Common myeloid progenitor, CD34-positive (primary cell): ENCODE results near the gene EPHB1.

Source experiments
- CTCF ChIA-PET: fragments of 350-600 bp; sonication (Branson Sonifier 250); formaldehyde crosslinking; loops from one replicate; lab custom pipeline; 2021; ENCODE audit warnings: antibody characterized with exemption; lab: Charles Lee
- POLR2A ChIA-PET: fragments of 350-600 bp; sonication (Branson Sonifier 250); formaldehyde crosslinking; loops from one replicate; lab custom pipeline; 2021; ENCODE audit warnings: antibody characterized with exemption; lab: Charles Lee
- DNase-seq, 3 donors: peaks; one replicate each; pipeline versions ENCODE4 v3.0.0 to v3.0.0-alpha.2; 2013
- H3K27ac ChIP-seq, 2 experiments: 1 replicate in 1 of 2; 2 replicates in 1 of 2; pipeline ENCODE4 v1.7.0; 2013; ENCODE audit warnings: inconsistent platforms in 2 of 2, low read length in 2 of 2, mild to moderate bottlenecking in 2 of 2, low read depth in 1 of 2, moderate library complexity in 1 of 2; ENCODE audit not compliant: severe bottlenecking in 2 of 2, insufficient read depth in 1 of 2, poor library complexity in 1 of 2
- H3K27me3 ChIP-seq, 5 experiments: replicated peaks in 2 of 5; 1 replicate in 3 of 5; 2 replicates in 2 of 5; pipeline versions ENCODE4 v1.6.1 to v1.7.0; 2013; ENCODE audit warnings: low read length in 4 of 5, mild to moderate bottlenecking in 2 of 5, moderate library complexity in 2 of 5, inconsistent platforms in 1 of 5; ENCODE audit not compliant: insufficient read depth in 5 of 5, control insufficient read depth in 4 of 5
- H3K36me3 ChIP-seq, 4 experiments: 1 replicate in 2 of 4; 2 replicates in 2 of 4; pipeline versions ENCODE4 v1.6.1 to v1.7.0; 2013; ENCODE audit warnings: low read length in 3 of 4, control low read depth in 1 of 4, mild to moderate bottlenecking in 1 of 4; ENCODE audit not compliant: control insufficient read depth in 4 of 4, insufficient read depth in 4 of 4
- H3K4me1 ChIP-seq, 4 experiments: 1 replicate in 3 of 4; 2 replicates in 1 of 4; pipeline versions ENCODE4 v1.6.1 to v1.7.1; 2013; ENCODE audit warnings: low read length in 3 of 4, mild to moderate bottlenecking in 3 of 4, control low read depth in 1 of 4, inconsistent platforms in 1 of 4, moderate library complexity in 1 of 4; ENCODE audit not compliant: control insufficient read depth in 4 of 4, insufficient read depth in 4 of 4; ENCODE audit errors: control extremely low read depth in 1 of 4
- H3K4me3 ChIP-seq, 7 experiments: 1 replicate in 4 of 7; 2 replicates in 3 of 7; pipeline versions ENCODE4 v1.5.1 to v1.7.0; 2013; ENCODE audit warnings: mild to moderate bottlenecking in 7 of 7, low read length in 6 of 7, moderate library complexity in 6 of 7, inconsistent platforms in 2 of 7, low read depth in 2 of 7, control low read depth in 1 of 7; ENCODE audit not compliant: insufficient read depth in 4 of 7, control insufficient read depth in 1 of 7; ENCODE audit errors: extremely low read depth in 1 of 7
- H3K9me3 ChIP-seq, 5 experiments: 1 replicate in 4 of 5; 2 replicates in 1 of 5; pipeline versions ENCODE4 v1.6.1 to v1.7.1; 2013; ENCODE audit warnings: low read length in 4 of 5, mild to moderate bottlenecking in 2 of 5, inconsistent platforms in 1 of 5, low read depth in 1 of 5, moderate library complexity in 1 of 5; ENCODE audit not compliant: control insufficient read depth in 4 of 5, insufficient read depth in 2 of 5; ENCODE audit errors: control extremely low read depth in 1 of 5
- WGBS: methylation state at CpG from one replicate; pipeline ENCODE4 v1.1.5; 2013; ENCODE audit not compliant: insufficient coverage; 5-methylcytosine and 5-hydroxymethylcytosine counted together

EPHB1 gene

DNA sequence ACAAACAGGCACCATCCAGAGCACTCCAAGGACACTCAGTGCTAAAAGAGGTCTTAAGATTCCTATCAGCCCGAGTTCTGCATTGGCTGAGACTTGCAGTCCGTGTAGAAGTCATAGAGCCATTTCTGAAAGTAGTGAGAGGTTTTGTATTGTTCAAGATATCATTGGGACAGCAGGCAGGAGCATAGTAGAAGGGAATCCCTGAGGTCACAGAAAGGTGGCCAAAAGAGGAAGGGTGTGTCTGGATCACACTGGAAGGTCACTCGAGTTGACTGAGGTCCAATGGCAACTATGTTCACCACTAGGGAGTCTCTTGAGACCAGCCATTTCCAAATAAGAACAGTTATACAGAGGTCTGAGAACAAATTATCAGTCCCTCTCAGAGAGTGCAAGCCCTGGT lies 468.3 kb downstream of the EPHB1 start:
- 82% methylated on average over 2 of the region's 3 CpGs for WGBS
- CTCF ChIA-PET = no interaction called here
- no peak for DNase-seq

DNA sequence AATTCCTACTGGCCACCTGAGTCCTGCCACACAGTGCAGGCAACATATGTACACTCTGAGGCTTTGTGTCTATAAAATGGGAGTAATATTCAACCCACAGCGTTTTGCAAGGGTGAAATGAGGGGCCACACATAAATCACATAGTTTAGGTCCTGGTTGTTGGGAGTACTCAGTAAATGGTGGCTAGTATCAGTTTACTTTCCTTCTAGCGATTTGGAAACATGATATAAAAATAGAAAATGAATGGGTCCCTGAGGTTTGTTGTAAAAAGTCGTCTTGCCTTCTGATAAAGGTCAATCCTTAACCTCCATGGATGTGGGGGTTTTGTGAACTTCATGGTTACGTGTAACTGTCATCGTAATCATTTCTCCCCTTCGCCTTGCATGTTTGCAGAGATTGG lies 472.4 kb downstream of the EPHB1 start:
- Histone ChIP-seq H3K4me1 (no peaks in the 10 kb centered on the region), H3K36me3 (no peaks in the 10 kb centered on the region), H3K4me3 (no peak overlapping the region), H3K9me3 (peaks cover 0 to 2% (median 0%) of the 10 kb centered on the region in 5 experiments), H3K27me3 (no peaks in the 10 kb centered on the region), H3K27ac (no peak overlapping the region)
- DNase-seq = no peak
- 93% methylated on average over 2 of the region's 6 CpGs for WGBS
- ChIA-PET POLR2A (no interaction called here), CTCF (no interaction called here)

More for the DNA sequence above, 468.3 kb downstream of the EPHB1 start:
- no peak overlapping the region for H3K4me3 ChIP-seq
- POLR2A ChIA-PET = no interaction called here
- no peak overlapping the region for H3K27ac ChIP-seq
- H3K27me3 ChIP-seq = no peaks in the 10 kb centered on the region
- H3K9me3 ChIP-seq = peaks cover 0 to 2% (median 0%) of the 10 kb centered on the region in 5 experiments
- no peaks in the 10 kb centered on the region for H3K4me1 ChIP-seq
- no peaks in the 10 kb centered on the region for H3K36me3 ChIP-seq

DNA sequence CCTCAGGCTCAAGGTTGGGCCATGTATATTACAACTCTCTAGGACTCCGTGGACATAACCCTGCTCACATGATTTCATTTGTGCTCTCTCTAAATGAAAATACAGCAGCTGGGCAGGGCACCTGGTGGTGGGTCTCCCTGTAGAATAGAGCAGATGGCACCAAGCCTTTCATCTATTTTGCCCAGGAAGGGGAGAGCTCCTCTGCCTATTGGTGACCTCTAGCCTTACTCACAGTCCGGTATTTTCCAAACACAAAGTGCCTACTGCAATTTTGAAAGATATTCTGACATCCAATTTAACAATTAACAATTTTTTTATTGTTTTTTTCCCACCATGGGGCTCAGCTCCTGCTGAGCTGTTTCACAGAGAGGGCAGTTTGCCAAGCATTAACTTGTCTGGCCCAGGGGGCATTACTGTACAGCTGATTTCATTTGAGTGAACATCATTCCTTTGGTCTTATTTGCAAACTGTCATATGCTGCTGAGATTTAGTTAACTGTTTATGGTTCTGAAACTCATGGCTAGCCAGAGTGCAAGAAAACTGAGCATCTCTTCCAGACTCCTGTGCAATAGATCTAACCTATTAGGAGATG lies 474.0 kb downstream of the EPHB1 start:
- no peak overlapping the region for H3K4me3 ChIP-seq
- no peaks in the 10 kb centered on the region for H3K27me3 ChIP-seq
- H3K4me1 ChIP-seq = no peaks in the 10 kb centered on the region
- H3K9me3 ChIP-seq = peaks cover 0 to 2% (median 0%) of the 10 kb centered on the region in 5 experiments
- H3K27ac ChIP-seq = no peak overlapping the region
- no peak for DNase-seq
- 90% methylated on average over 2 of the region's 2 CpGs for WGBS
- no peaks in the 10 kb centered on the region for H3K36me3 ChIP-seq
- ChIA-PET POLR2A (no interaction called here), CTCF (no interaction called here)

GRCh38 chr3:135271177-135272025 lies 476.3 kb downstream of the EPHB1 start:
- no peak overlapping the region for H3K4me3 ChIP-seq
- H3K27me3 ChIP-seq = no peaks in the 10 kb centered on the region
- H3K27ac ChIP-seq = no peak overlapping the region
- no peaks in the 10 kb centered on the region for H3K4me1 ChIP-seq
- ChIA-PET POLR2A (no interaction called here), CTCF (no interaction called here)
- H3K9me3 ChIP-seq = no peaks in the 10 kb centered on the region
- WGBS = 91% methylated on average over 7 of the region's 10 CpGs
- no peak for DNase-seq
- H3K36me3 ChIP-seq = no peaks in the 10 kb centered on the region

- no peaks in the 10 kb centered on the region for H3K4me1 ChIP-seq
- ChIA-PET POLR2A (no interaction called here), CTCF (no interaction called here)
- H3K27ac ChIP-seq = no peak overlapping the region
- H3K4me3 ChIP-seq = no peak overlapping the region
- no peak for DNase-seq
- no peaks in the 10 kb centered on the region for H3K9me3 ChIP-seq
- H3K36me3 ChIP-seq = no peaks in the 10 kb centered on the region
- H3K27me3 ChIP-seq = no peaks in the 10 kb centered on the region
- whole genome bisulfite sequencing = 33% methylated on average over 1 of the region's 7 CpGs
Measured at GRCh38 chr3:135272026-135272669, 477.1 kb downstream of the EPHB1 start.

DNA sequence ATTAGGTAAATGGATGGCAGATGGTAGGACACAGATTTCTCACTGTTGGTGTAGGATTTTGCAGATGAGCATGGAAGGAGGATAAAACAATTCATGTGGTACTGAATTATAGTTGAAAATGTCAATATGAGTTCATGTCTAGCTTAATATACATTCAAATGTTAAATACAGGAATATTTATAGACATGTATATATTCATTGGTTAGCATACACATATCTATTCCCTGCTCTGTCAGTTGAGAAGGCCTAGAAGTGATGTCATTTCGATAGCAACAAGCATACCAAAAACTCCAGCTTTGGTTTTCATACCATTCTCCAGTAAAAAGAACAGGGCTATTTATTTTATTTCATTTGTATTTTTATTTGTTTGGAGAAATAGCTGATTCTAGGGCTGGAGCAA lies 497.1 kb downstream of the EPHB1 start:
- H3K36me3 ChIP-seq = no peaks in the 10 kb centered on the region
- H3K4me1 ChIP-seq = no peaks in the 10 kb centered on the region
- no peaks in the 10 kb centered on the region for H3K9me3 ChIP-seq
- no peak overlapping the region for H3K4me3 ChIP-seq
- no CpG with 5 or more reads among the region's 1 CpG for WGBS
- peaks cover 0 to 3% (median 0%) of the 10 kb centered on the region in 5 experiments for H3K27me3 ChIP-seq
- ChIA-PET CTCF (no interaction called here), POLR2A (no interaction called here)
- H3K27ac ChIP-seq = no peak overlapping the region
- DNase-seq = no peak

- CTCF ChIA-PET = no interaction called here
- Histone ChIP-seq H3K4me1 (no peaks in the 10 kb centered on the region), H3K27me3 (no peaks in the 10 kb centered on the region), H3K9me3 (peaks cover 0 to 4% (median 0%) of the 10 kb centered on the region in 5 experiments), H3K27ac (no peak overlapping the region), H3K4me3 (no peak overlapping the region), H3K36me3 (no peaks in the 10 kb centered on the region)
- POLR2A ChIA-PET = no interaction called here
- DNase-seq = no peak
- WGBS = 100% methylated on average over 1 of the region's 2 CpGs
Measured at GRCh38 chr3:135301670-135302069, 506.6 kb downstream of the EPHB1 start.
